ENCODE results near the gene ANO10.
"Not testable (repeated sequence)": the region's sequence is repeated elsewhere in the genome, so short reads cannot be mapped to it uniquely, and the experiment has no call there.

ANO10 gene

GRCh38 chr3:43629257-43629656, 7.4 kb upstream of the ANO10 start:
- DNase-seq (ENCODE audit: low read depth, low spot score), result no peak

- DNase-seq (ENCODE audit: low read depth, low spot score), result no peak
Measured at GRCh38 chr3:43627360-43627759, 5.5 kb upstream of the ANO10 start.

- DNase-seq (ENCODE audit: low read depth, low spot score), result no peak
Measured at GRCh38 chr3:43624619-43625305, 3.0 kb upstream of the ANO10 start.

DNA sequence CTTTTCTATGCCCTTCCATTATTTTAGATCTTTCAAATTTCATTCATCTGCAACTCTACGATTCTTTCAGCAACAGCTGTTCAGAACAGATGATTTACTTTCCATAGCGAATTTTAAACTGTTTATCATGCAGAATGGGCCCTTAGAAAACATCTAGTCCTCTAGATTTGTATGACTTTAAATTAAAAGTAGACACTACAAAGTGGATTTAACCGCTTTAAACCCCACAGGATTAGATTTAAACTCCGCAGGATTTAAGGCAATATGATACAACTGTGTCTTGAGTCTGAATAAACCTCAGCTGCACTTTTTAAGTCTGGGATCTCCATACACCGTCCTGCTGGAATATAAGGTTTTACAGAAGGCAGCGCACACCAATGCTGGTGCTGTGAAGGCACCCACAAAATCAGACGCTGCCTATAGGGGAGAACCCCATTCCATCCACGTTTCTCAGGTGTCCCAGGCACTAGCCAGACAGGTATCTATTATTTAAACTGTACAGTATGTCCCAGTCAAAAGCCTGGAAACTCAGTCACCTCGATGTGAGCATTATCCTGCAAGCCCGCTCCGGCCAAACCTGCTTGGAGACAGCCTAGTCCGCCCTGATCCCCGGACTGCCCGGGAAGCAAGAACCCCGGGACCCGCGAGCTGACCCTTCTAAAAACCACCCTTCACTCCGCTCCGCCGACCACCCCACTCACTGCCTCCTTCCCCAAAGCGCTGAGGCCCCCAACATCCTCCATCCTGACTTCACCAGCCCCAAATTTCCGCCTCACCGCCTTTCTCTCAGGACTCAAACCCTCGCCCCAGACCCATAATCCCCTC, 768 bp downstream of the ANO10 start:
- no peak for DNase-seq (ENCODE audit: low read depth, low spot score)

DNA sequence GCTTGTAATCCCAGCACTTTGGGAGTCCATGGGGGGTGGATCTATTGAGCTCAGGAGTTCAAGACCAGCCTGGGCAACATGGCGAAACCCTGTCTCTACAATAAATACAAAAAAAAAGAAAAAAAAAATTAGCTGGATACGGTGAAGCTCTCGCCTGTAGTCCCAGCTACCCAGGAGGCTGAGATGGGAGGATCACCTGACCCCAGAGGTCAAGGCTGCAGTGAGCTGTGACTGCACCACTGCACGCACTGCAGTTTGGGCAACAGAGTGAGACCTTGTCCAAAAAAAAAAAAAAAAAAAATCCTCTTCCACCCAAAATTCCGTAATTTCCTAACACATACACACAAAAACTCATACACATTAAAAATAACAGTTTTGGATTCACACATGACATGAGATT, 2.2 kb downstream of the ANO10 start:
- no peak for DNase-seq (ENCODE audit: low read depth, low spot score)

GRCh38 chr3:43618142-43618541, 3.7 kb downstream of the ANO10 start:
- DNase-seq (ENCODE audit: low read depth, low spot score), result no peak

DNA sequence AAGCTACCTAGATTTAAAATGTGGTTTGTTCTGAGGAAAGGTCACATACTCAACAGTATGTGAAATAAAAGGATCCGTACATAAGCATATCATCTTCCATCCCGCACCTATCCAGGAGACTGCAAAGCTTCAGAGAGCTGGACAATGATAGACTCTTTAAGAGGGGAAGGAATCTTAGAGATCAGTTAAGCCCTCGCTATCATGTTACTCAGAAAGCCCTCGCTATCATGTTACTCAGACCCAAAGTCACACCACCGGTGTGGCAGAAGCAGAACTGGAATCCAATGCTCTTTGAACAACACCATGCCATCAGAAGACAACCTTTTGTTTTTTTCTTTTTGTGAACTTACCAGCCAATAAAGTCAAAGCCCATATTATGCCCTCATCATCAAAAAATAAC, 5.8 kb downstream of the ANO10 start:
- no peak for DNase-seq (ENCODE audit: low read depth, low spot score)

GRCh38 chr3:43615133-43615532, 6.7 kb downstream of the ANO10 start:
- DNase-seq (ENCODE audit: low read depth, low spot score), result no peak

DNA sequence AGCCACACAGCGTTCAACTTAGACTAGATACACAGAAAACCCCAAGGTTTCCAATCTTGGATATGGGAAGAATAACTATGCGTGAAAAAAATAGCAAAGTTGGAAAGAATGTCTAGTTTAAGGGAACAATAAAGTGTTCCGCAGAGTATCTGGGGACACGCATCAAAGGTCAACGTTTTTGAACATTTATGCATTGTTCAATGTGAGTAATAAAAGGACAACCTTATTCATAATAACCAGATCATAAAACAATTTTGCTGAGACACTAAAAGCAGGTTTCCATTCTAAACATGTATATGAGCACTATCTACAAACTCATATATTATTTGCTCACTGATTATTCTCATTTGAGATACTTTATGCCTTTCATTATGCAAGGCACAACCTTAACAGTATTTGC, 7.8 kb downstream of the ANO10 start:
- no peak for DNase-seq (ENCODE audit: low read depth, low spot score)

DNA sequence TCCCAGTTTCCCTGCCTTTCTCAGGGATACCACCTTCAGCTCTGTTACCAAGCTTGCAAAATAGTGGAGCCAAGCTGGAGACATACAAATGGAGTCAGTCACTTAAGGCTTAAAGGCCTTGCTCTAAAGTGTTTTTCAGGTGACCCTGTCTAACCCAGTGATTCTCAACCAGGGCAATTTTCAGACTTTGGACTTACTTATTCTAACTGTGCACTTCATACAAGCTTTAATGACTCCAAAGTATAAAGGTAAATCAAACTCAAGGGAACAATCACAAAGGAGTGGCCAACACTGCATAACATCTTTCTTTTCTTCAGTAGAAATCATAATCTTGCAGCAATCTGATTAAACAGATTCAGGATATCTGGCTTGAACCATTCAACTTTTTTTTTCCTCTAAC, 9.4 kb downstream of the ANO10 start:
- DNase-seq (ENCODE audit: low read depth, low spot score), result no peak

- DNase-seq (ENCODE audit: low read depth, low spot score), result no peak
Measured at GRCh38 chr3:43609406-43609805, 12.4 kb downstream of the ANO10 start.

GRCh38 chr3:43608751-43609150, 13.1 kb downstream of the ANO10 start:
- no peak for DNase-seq (ENCODE audit: low read depth, low spot score)

- DNase-seq (ENCODE audit: low read depth, low spot score), result no peak
Measured at GRCh38 chr3:43606284-43606683, 15.5 kb downstream of the ANO10 start.

DNA sequence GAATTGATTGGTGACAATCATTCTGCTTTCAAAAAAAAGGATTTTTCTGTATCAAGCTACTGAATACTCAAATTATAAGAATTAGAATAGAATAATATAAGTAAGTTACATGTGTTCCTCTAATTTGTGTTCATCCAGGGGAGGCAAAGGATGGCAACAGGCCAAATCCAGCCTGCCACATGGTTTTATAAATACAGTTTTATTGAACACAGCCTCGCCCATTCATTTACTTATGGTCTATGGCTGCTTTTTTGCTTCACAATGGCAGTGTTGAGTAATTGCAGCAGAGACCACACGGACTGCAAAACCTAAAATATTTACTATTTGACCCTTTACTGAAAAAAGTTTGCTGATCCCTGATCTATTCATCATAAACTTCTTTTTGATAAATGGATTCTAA, 21.9 kb downstream of the ANO10 start:
- not testable (repeated sequence) for DNase-seq (ENCODE audit: low read depth, low spot score)

DNA sequence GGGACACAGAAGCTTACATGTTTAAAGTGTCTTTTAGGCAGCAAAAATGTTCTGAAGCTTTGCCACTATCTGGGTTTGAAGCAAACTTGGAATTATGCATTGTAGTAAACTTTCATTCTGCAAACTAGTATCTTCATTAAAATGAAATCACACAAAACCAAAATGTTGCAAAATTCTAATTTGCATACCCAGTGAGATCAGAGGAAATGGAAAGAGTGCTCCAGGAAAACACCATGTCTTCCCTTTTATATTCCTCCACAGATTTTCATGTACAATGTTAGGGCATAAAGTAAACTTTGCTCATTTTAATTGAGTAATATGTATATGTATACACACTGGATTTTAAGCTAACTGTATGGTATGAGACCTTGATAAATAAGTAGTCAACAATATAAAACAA, 23.9 kb downstream of the ANO10 start:
- DNase-seq (ENCODE audit: low read depth, low spot score), result no peak

DNA sequence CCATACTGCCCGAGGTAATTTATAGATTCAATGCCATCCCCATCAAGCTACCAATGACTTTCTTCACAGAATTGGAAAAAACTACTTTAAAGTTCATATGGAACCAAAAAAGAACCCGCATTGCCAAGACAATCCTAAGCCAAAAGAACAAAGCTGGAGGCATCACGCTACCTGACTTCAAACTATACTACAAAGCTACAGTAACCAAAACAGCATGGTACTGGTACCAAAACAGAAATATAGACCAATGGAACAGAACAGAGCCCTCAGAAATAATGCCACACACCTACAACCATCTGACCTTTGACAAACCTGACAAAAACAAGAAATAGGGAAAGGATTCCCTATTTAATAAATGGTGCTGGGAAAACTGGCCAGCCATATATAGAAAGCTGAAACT, 25.6 kb downstream of the ANO10 start:
- not testable (repeated sequence) for DNase-seq (ENCODE audit: low read depth, low spot score)

DNA sequence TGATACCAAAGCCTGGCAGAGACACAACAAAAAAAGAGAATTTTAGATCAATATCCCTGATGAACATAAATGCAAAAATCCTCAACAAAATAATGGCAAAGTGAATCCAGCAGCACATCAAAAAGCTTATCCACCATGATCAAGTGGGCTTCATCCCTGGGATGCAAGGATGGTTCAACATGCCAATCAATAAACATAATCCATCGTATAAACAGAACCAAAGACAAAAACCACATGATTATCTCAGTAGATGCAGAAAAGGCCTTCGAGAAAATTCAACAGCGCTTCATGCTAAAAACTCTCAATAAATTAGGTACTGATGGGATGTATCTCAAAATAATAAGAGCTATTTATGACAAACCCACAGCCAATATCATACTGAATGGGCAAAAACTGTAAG, 26.5 kb downstream of the ANO10 start:
- not testable (repeated sequence) for DNase-seq (ENCODE audit: low read depth, low spot score)

DNA sequence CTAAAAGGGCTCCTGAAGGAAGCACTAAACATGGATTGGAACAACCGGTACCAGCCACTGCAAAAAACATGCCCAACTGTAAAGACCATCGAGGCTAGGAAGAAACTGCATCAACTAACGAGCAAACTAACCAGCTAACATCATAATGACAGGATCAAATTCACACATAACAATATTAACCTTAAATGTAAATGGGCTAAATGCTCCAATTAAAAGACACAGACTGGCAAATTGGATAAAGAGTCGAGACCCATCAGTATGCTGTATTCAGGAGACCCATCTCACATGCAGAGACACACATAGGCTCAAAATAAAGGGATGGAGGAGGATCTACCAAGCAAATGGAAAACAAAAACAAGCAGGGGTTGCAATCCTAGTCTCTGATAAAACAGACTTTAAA, 28.2 kb downstream of the ANO10 start:
- DNase-seq (ENCODE audit: low read depth, low spot score), result not testable (repeated sequence)

DNA sequence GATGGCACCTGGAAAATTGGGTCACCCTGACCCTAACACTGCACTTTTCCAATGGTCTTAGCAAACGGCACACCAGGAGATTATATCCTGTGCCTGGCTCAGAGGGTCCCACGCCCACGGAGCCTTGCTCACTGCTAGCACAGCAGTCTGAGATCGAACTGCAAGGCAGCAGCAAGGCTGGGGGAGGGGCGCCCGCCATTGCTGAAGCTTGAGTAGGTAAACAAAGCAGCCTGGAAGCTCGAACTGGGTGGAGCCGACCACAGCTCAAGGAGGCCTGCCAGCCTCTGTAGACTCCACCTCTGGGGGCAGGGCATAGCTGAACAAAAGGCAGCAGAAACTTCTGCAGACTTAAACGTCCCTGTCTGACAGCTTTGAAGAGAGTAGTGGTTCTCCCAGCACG, 29.9 kb downstream of the ANO10 start:
- not testable (repeated sequence) for DNase-seq (ENCODE audit: low read depth, low spot score)

DNA sequence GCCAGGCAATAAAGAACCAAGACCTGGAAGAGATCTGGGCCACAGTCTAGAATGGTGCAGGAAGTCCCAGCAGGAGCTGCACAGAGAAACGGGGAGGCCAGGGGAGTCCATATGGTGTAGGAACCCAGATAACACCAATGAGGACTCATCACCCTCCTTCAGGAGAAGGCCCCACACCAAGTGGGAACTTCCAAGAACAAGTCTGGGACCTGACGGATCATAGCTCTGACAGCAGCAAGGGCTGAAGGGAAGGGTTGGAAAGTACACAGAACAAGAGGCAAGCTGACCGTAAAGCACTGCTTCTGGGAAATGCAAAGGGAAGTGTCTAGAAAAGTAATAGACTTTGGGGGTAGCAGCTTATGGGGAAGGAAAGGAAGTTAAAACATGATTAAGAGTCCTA, 34.5 kb downstream of the ANO10 start:
- DNase-seq (ENCODE audit: low read depth, low spot score), result no peak

DNA sequence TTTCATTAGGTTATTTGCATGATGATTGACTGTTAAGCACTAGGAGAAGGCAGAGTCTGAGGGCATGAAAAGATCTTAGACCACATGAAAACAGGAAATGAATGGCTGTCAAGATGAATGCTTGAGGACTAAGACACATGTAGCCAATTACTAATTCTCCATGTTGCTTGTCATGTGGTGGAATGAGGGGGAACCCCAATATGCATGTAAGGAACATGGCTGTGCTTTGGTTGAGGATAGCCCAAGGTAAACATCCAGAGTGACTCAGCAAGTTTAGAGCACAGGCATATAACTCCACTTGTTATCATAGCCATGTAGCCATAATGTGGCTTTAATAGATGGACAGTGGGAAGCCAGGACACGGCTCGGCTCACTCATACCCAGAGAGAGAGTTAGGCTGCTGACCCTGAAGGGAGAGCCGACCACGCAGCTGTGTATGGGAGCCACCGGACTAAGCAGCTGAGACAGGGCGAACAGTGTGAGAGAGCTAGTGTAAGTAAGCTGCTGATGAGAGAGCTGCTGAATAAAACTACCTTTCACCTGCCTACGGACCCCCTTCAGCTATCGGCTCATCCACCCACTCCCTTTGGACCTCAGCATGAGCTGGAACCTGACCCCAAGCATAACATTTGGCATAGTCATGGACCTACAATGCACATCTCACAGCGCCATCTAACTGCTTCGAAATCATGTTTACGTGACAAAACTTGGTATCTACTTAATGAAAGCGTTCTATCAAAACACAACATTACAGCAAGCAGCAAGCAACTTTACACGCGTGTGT, 37.6 kb downstream of the ANO10 start:
- DNase-seq (ENCODE audit: low read depth, low spot score), result no peak

- DNase-seq (ENCODE audit: low read depth, low spot score), result no peak
Measured at GRCh38 chr3:43583481-43583880, 38.3 kb downstream of the ANO10 start.
